ENCODE results near the gene HDAC5.

Gene HDAC5

GRCh38 chr17:44088254-44088653 lies 35.2 kb downstream of the HDAC5 start:
- TF ChIP-seq CTCF (conservative IDR thresholded peaks at IDR 0.05; ENCODE audit: low read length) = no peak
- DNase-seq (ENCODE audit: low read depth) = no peak
- no peak overlapping the region for H3K4me3 ChIP-seq (ENCODE audit: low read length)

- no peak overlapping the region for H3K4me3 ChIP-seq (ENCODE audit: low read length)
- no peak for TF ChIP-seq CTCF (conservative IDR thresholded peaks at IDR 0.05; ENCODE audit: low read length)
- DNase-seq (ENCODE audit: low read depth) = no peak
These were observed 36.1 kb downstream of the HDAC5 start for GRCh38 chr17:44087319-44087718.

GRCh38 chr17:44086364-44087311 lies 36.8 kb downstream of the HDAC5 start:
- peak; percentile 88 for DNase-seq (ENCODE audit: low read depth)
- no peak for TF ChIP-seq CTCF (conservative IDR thresholded peaks at IDR 0.05; ENCODE audit: low read length)
- no peak overlapping the region for H3K4me3 ChIP-seq (ENCODE audit: low read length)

GRCh38 chr17:44085908-44086307 lies 37.5 kb downstream of the HDAC5 start:
- TF ChIP-seq CTCF (conservative IDR thresholded peaks at IDR 0.05; ENCODE audit: low read length) = no peak
- DNase-seq (ENCODE audit: low read depth) = no peak
- H3K4me3 ChIP-seq (ENCODE audit: low read length) = no peak overlapping the region

GRCh38 chr17:44084921-44085320 lies 38.5 kb downstream of the HDAC5 start:
- no peak for DNase-seq (ENCODE audit: low read depth)
- H3K4me3 ChIP-seq (ENCODE audit: low read length) = no peak overlapping the region
- no peak for TF ChIP-seq CTCF (conservative IDR thresholded peaks at IDR 0.05; ENCODE audit: low read length)

GRCh38 chr17:44084131-44084538 lies 39.3 kb downstream of the HDAC5 start:
- peak; percentile 39 for TF ChIP-seq CTCF (conservative IDR thresholded peaks at IDR 0.05; ENCODE audit: low read length)
- no peak for DNase-seq (ENCODE audit: low read depth)
- H3K4me3 ChIP-seq (ENCODE audit: low read length) = no peak overlapping the region

GRCh38 chr17:44083250-44083849 lies 40.1 kb downstream of the HDAC5 start:
- H3K4me3 ChIP-seq (ENCODE audit: low read length) = no peak overlapping the region
- TF ChIP-seq CTCF (conservative IDR thresholded peaks at IDR 0.05; ENCODE audit: low read length) = peak; percentile 22
- no peak for DNase-seq (ENCODE audit: low read depth)

Measured in AG10803 (cell line).